Sciatic nerve (tissue), 2 donors: ENCODE results near the gene ASIC1. TPM values are rescaled to one million over a fixed set of nuclear protein-coding genes. Genes with fewer than 3 reads are reported as not detected.
A peak's percentile ranks its signal among the peaks of the same experiment; 100 is the strongest.

Source experiments
- ATAC-seq: fragments of 200-7000 bp; cut with Tn5 transposase; one replicate; pipeline ENCODE4 v1.9.1; 2020; ENCODE audit warnings: mild to moderate bottlenecking, moderate library complexity
- DNase-seq: peaks from one replicate; pipeline ENCODE4 v3.0.0-alpha.2; 2020; ENCODE audit warnings: low spot score
- intact Hi-C: fragments of 100-400 bp; cut with DNase I; formaldehyde crosslinking; loops from one replicate; pipeline ENCODE4 v1.14.2; 2022
- total RNA-seq: library from RNA; stranded (reverse); fragmentation: NEBNext Ultra II Directional; extraction: Animal tissue kit (Norgen Biotek cat#: 25700); gene quantifications from one replicate; pipeline ENCODE4 v1.2.1, GENCODE V29; 2021
- donor health status: DM: no; HTN: no; CAD: no.
- donor health status: DM: no; HTN: no; CAD: no.

ASIC1 gene
- total RNA-seq, 1 donor from 2014 or later, result 5.5 TPM

- DNase-seq (no peak), ATAC-seq (no peak)
- intact Hi-C loops, result no loop called here
Observed at GRCh38 chr12:50099302-50100008, 42.1 kb downstream of the ASIC1 start.

GRCh38 chr12:50100561-50100960, 43.2 kb downstream of the ASIC1 start:
- DNase-seq, result no peak
- no peak for ATAC-seq
- intact Hi-C loops, result no loop called here

GRCh38 chr12:50101663-50102062, 44.3 kb downstream of the ASIC1 start:
- DNase-seq (no peak), ATAC-seq (no peak)
- intact Hi-C loops, result no loop called here

DNA sequence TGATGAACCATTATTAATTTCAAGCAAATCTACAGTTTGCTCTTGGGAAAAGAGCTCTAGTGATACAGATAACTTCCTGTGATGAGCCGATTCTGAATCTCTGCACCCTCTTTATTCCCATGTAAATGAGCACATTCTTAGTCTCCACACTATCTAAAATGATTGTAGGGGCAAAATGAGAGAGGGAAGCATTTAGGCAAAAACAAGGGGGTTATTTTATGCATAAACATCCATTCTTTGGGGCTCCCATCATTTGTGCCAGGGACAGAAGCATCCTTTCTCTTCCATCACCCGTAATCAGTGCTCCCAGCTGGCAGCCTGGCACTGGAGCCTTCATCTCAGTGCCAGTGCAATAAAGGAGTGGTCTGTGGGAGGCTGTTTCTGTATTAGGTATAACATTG, 44.7 kb downstream of the ASIC1 start:
- intact Hi-C loops, result no loop called here
- no peak for ATAC-seq
- DNase-seq, result no peak

GRCh38 chr12:50102646-50103309, 45.4 kb downstream of the ASIC1 start:
- intact Hi-C loops, result no loop called here
- DNase-seq (no peak), ATAC-seq (peak; percentile 69)

- no peak for DNase-seq
- ATAC-seq, result no peak
- intact Hi-C loops, result no loop called here
Observed at GRCh38 chr12:50103351-50103750, 46.0 kb downstream of the ASIC1 start.

- ATAC-seq, result peak; percentile 81
- intact Hi-C loops, result no loop called here
- DNase-seq, result peak; percentile 75
Observed at GRCh38 chr12:50103767-50104321, 46.4 kb downstream of the ASIC1 start, which contains the start of gene GPD1. TSS of gene GPD1 (plus strand) at chr12:50104008. CDS start at chr12:50104051, 43 bp downstream.

- DNase-seq (no peak), ATAC-seq (peak; percentile 36)
- intact Hi-C loops, result no loop called here
Observed at GRCh38 chr12:50104417-50105366, 47.3 kb downstream of the ASIC1 start.

- ATAC-seq (no peak), DNase-seq (no peak)
- intact Hi-C loops, result no loop called here
Observed at GRCh38 chr12:50105913-50106450, 48.6 kb downstream of the ASIC1 start.

DNA sequence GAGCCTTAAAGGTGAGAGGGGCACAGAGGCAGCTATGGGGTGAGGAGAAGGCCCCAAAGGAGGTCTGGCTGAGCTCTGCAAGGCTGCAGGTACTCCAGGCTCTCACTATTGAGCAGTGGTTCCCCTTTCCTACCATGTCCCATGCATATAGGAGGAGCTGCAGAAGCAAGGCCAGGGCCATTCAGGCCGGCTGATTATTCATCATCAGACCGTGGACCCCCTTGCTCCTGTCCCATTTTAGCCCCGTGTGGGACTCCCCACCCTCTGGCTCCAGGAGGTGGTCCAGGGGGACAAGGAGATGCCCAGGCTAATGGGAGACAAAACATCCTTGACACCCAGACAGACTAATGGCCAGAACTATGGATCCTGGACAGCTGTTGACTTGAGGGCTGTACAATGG, 49.5 kb downstream of the ASIC1 start:
- ATAC-seq (no peak), DNase-seq (no peak)
- intact Hi-C loops, result no loop called here

DNA sequence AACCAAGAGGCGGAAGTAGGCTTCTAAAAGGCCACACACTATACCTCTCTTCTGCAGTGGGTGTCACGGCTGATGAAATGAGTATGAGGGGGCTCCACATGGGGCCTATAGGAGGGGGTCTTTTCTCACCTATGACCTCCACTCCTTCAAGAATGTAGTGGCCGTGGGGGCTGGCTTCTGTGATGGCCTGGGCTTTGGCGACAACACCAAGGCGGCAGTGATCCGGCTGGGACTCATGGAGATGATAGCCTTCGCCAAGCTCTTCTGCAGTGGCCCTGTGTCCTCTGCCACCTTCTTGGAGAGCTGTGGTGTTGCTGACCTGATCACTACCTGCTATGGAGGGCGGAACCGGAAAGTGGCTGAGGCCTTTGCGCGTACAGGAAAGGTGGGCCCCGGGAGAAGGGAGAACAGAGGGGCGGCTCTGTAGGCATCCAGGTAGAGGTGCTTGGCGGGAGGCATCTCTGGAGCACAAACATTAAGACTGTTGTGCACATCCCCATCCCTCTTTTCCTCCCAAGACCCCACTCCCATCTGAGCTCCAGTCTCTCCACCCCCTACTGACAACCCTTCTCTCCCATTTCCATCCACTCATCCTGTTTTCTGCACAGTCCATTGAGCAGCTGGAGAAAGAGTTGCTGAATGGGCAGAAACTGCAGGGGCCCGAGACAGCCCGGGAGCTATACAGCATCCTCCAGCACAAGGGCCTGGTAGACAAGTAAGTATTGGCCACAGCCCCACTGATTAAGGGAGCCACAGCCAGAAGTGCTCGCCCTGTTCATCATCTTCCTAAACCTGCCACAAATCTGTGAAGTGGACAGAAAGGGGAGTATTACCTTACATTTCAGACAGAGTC, 50.2 kb downstream of the ASIC1 start:
- intact Hi-C loops, result no loop called here
- ATAC-seq (no peak), DNase-seq (no peak)

- intact Hi-C loops, result no loop called here
- ATAC-seq, result no peak
- DNase-seq, result no peak
Observed at GRCh38 chr12:50109319-50109718, 51.9 kb downstream of the ASIC1 start.

DNA sequence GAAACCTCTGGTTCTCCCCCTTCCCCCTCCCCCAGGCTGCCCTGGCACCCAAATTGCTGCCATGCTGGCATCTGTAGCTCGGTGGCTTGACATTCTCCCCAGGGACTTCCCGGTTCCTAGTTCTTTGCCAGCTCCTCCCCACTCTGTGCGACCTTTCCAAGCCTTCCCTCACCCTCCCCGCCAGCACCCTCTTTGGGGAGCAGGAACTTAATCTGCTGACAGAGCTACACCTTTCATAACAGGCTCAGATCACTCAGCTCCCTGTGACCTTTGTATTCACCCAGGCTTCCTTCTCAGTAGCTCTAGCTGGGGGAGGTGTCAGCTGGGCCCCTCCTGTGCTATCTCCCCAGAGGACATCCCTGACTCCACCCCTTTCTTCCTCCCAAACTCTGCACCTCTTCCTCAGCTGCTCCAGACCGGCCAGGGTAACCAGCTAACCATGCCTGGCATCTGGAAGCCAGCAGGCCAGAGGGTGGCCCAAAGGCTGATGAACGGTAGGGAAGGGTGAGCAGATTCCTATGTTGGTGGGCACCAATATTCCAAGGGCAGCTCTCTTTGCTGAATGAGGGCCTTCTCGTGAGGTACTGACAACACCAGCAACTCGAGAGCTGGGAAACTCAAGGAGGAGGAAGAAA, 52.8 kb downstream of the ASIC1 start:
- ATAC-seq (no peak), DNase-seq (peak; percentile 76)
- intact Hi-C loops, result no loop called here

- DNase-seq, result peak; percentile 72
- peak; percentile 18 for ATAC-seq
- intact Hi-C loops, result no loop called here
Observed at GRCh38 chr12:50110762-50111351, 53.5 kb downstream of the ASIC1 start.

- intact Hi-C loops, result no loop called here
- DNase-seq (no peak), ATAC-seq (no peak)
Observed at GRCh38 chr12:50111395-50111692, 53.9 kb downstream of the ASIC1 start.

DNA sequence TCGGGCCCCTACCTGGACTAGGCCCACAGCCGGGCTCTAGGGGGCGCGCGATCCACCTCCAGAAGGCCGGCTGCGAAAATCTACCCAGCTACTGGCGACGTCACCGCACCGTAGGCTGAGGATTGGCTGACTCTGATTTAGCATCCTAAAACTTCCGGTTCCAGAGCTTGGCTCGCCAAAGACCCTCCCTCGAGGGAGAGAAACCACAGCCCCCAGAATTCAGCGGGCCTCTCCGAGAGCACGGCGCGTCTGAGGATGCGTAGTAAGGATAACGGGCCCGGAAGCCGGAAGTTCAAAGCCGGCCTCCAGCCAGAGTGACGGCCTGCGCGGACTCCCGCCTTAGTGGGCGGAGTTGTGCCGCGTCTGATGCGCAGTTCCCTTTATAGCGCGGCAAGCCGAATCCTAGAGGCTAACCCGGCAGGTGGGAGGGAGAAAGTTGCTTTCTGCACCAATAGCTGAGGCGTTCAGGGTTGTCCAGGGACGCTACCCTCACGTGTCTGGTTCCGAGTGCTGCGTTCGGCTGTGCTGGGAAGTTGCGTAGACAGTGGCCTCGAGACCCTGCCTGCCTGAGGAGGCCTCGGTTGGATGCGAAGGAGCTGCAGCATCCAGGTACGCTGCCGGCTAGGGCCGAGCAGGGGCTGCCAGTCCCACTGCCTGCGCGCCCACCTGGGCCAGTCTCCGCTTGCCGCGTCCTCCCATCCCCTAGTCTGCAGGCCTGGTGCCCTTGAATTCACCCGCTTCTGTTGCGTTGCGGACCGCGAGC, 54.5 kb downstream of the ASIC1 start, which contains the start of gene COX14:
COX14 (plus strand) TSS at position 544 of the 763 bp plus-strand sequence. CDS start 7,808 bp downstream, outside the sequence.
- ATAC-seq (peak; percentile 95), DNase-seq (peak; percentile 99)
- intact Hi-C loops, result no loop called here
